ENCODE results near the gene ARL15. TPM values are rescaled to one million over a fixed set of nuclear protein-coding genes. Genes with fewer than 3 reads are reported as not detected.
A peak's percentile ranks its signal among the peaks of the same experiment; 100 is the strongest.
"Not testable (repeated sequence)": the region's sequence is repeated elsewhere in the genome, so short reads cannot be mapped to it uniquely, and the experiment has no call there.

ARL15 gene
- total RNA-seq, result 91.4 TPM
- 25.4 TPM for polyA plus RNA-seq

DNA sequence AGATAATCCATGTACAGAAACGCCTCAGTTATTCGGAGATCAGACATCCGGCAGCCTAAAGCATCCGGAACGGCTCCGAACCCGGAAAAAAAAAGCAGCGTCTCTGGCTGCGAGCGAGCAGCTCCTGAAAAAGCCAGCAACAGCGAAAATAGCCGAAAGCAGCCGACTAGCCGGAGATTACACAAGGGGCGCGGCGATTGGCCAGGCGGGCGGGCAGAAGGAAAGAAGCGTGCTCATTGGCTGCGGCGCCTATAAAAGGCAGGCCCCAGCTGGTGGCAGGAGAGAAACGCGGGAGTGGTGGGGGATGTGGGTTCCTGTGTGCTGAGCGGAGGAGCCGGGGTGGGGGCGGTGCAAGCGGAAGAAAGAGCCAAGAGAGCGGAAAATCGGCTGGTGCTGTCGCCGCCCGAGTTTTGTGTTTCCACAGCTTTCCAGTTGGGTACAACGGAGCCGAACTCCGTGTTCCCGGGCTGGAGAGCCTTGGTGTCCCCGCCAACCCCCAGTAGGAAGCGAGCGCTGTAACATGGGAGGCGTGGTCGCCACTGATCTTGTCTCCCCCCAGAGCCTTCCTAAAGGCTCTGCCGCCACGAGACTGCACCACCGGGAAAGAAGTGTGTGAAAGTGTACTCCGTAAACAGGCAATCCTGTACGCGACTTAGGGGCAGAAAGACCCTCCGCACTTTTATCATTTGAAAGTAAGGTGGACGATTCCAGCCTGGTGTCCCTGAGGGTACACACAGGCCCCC lies at the start of gene ARL15:
Gene ARL15 (minus strand): TSS at position 141 of the 743 bp plus-strand sequence.
- under 1% methylated on average over 50 of the region's 50 CpGs for WGBS

DNA sequence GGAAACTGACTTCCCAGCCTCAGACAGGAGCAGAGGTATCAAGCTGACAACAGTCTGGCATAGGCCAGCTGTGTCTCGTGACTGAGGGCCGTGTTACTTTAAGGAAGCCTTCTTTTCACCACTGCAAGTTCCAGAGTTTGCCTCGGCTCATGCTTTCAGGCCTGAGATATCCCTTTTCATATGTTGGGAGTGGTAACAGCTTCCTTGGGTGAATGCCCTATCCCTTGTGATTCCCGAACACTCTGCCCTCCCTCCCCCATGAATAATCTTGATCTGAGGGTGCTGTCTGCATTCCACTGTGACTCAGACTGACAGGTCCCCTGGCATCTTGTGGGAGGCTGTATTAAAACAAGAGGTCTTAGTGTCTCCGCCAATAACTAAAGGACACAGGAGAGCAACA lies 49.7 kb upstream of the ARL15 start:
- Histone ChIP-seq H3K4me1 (ENCODE audit: insufficient read depth) (no peaks in the 10 kb centered on the region), H3K36me3 (ENCODE audit: insufficient read depth) (no peaks in the 10 kb centered on the region), H3K27ac (ENCODE audit: low read depth) (no peak overlapping the region), H3K4me3 (ENCODE audit: low read depth, low read length) (no peak overlapping the region)
- 46% methylated on average over 5 of the region's 5 CpGs for WGBS
- no peak for DNase-seq (ENCODE audit: extremely low spot score)

More for the DNA sequence above, at the start of gene ARL15:
- Histone ChIP-seq H3K27ac (ENCODE audit: low read depth) (no peak within 1 kb of the TSS), H3K4me3 (ENCODE audit: low read depth, low read length) (peak within 1 kb of the TSS; percentile 84), H3K36me3 (ENCODE audit: insufficient read depth) (no peaks in the 10 kb centered on the region), H3K4me1 (ENCODE audit: insufficient read depth) (no peaks in the 10 kb centered on the region)
- peak; percentile 97 for DNase-seq (ENCODE audit: extremely low spot score)

DNA sequence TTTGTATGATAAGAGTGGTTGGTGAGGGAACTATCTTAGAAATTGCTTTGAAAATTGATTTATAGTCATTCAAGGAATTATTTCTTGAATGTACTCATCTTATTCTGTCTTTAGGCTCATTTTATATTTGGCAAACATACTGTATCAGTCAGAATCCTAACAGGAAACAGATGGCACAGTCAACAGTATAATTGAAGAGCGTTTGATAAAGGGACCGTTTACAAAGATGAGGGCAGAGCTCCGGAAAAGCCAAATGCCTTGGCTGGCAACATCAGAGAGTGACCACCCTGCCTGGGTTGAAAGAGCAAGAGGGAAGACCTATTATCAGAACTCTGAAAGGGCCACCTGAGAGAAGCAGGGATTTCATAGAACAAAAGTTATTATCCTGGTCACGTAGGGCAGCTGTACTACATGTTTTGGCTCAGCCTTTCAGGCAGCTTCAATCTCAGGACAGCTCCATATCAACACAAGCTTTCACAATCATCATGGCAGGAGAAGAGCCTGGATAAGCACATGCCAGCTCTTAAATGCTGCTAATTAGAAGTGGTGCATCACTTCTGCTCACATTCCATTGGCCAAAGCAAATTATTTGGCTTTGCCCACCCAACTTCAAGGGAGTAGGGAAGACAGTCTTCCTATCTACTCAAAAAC lies 47.2 kb upstream of the ARL15 start:
- Histone ChIP-seq H3K4me1 (ENCODE audit: insufficient read depth) (no peaks in the 10 kb centered on the region), H3K36me3 (ENCODE audit: insufficient read depth) (no peaks in the 10 kb centered on the region), H3K27ac (ENCODE audit: low read depth) (no peak overlapping the region), H3K4me3 (ENCODE audit: low read depth, low read length) (no peak overlapping the region)
- DNase-seq (ENCODE audit: extremely low spot score), result no peak
- 16% methylated on average over 4 of the region's 4 CpGs for WGBS

DNA sequence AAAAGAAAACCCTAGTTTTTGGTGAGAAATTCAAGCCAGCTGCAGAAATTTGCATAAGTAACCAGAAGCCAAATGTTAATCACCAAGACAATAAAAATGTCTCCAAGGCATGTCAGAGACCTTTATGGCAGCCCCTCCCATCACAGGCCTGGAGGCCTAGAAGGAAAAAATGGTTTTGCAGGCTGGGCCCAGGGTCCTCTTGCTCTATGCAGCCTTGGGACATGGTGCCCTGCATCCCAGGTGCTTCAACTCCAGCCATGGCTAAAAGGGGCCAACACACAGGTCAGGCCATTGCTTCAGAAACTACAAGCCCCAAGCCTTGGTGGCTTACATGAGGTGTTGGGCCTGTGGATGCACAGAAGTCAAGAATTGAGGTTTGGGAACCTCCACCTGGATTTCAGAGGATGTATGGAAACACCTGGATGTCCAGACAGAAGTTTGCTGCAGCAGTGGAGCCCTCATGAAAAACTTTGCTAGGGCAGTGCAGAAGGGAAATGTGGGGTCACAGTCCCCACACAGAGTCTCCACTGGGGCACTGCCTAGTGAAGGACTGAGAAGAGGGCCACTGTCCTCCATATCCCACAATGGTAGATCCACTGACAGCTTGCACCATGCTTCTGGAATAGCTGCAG lies 43.7 kb upstream of the ARL15 start:
- not testable (repeated sequence) for DNase-seq (ENCODE audit: extremely low spot score); H3K4me1 ChIP-seq (ENCODE audit: insufficient read depth); H3K4me3 ChIP-seq (ENCODE audit: low read depth, low read length); H3K27ac ChIP-seq (ENCODE audit: low read depth); H3K36me3 ChIP-seq (ENCODE audit: insufficient read depth)

DNA sequence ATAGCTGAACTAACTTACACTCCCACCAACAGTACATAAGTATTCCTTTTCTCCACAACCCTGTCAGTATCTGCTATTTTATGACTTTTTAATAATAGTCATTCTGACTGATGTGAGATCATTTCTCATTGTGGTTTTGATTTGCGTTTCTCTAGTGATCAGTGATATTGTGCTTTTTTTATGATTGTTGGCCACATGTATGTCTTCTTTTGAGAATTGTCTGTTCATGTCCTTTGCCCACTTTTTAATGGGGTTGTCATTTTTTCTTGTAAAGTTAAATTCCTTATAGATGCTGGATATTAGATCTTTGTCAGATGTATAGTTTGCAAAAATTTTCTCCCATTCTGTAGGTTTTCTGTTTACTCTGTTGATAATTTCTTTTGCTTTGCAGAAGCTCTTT lies 42.2 kb upstream of the ARL15 start:
- WGBS, result 0% methylated on average over 1 of the region's 1 CpG
- H3K27ac ChIP-seq (ENCODE audit: low read depth); H3K36me3 ChIP-seq (ENCODE audit: insufficient read depth); H3K4me1 ChIP-seq (ENCODE audit: insufficient read depth); H3K4me3 ChIP-seq (ENCODE audit: low read depth, low read length); DNase-seq (ENCODE audit: extremely low spot score): not testable (repeated sequence)

DNA sequence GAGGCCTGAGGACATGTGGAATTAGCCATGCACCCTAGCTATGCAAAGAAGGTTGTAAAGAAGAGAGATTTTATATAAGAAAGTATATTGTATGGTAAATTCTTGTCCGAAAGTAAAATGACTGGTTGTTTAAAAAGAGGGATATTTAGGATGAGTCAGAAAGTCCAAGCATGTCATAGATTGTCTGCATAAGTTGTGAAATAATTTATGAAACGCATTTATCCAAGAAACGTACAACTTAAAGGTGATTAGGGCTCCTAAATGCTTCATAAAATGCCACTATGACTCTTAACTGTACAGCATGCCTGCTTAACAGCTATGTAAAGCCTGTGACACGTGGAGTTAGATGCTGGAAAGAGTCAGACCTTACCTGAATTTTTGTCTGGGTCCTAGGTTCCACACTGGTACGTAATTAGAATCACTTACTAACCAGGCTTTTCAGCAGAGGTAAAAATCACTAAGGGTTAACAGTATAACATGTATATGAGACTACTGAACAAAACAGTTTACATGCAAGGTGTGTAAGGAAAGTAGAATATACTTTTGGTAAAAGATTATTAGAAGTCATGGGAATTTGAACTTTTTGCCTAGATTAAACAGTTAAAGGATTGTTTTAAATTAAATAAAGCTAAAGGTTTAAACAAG lies 37.0 kb upstream of the ARL15 start:
- no peak overlapping the region for H3K4me3 ChIP-seq (ENCODE audit: low read depth, low read length)
- no peaks in the 10 kb centered on the region for H3K36me3 ChIP-seq (ENCODE audit: insufficient read depth)
- H3K4me1 ChIP-seq (ENCODE audit: insufficient read depth), result no peaks in the 10 kb centered on the region
- 74% methylated on average over 5 of the region's 5 CpGs for WGBS
- no peak for DNase-seq (ENCODE audit: extremely low spot score)
- no peak overlapping the region for H3K27ac ChIP-seq (ENCODE audit: low read depth)

DNA sequence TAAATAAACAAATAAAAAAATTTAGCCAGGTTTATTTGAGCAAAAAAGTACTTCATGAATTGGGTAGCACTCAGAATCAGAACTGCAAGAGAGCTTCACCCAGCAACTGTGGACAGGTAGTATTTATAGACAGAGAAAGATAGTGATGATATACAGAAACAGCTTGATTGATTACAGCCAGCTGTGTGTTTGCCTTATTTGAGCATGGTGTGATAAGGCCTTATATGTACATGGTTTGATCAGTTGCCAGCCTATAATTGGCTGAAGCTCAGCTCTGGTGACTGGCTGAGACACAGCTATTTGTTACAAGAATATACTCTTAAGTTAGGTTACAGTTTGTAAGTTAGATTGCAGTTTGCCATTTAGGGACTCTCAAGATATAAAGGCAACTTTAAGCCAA lies 34.3 kb upstream of the ARL15 start:
- H3K36me3 ChIP-seq (ENCODE audit: insufficient read depth), result no peaks in the 10 kb centered on the region
- H3K4me1 ChIP-seq (ENCODE audit: insufficient read depth), result no peaks in the 10 kb centered on the region
- no peak overlapping the region for H3K27ac ChIP-seq (ENCODE audit: low read depth)
- DNase-seq (ENCODE audit: extremely low spot score), result no peak
- no peak overlapping the region for H3K4me3 ChIP-seq (ENCODE audit: low read depth, low read length)

DNA sequence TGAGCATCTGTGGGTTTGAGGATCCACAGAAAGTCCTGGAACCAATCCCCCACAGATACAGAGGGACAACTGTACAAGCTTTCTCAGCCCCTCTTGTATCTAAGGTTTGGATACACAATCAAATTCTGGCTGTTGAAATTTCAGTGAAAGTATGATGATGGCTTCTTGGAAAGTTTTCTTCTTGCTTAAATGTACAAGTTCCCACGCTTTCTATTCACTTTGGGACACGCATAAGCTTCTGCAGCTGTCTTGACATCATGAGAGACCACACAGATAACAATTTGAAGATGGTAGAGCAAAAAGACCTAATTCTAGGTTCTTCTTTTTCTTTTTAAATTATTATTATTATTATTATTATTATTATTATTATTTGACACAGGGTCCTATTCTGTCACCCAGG lies 31.6 kb upstream of the ARL15 start:
- 87% methylated on average over 2 of the region's 2 CpGs for WGBS
- no peaks in the 10 kb centered on the region for H3K4me1 ChIP-seq (ENCODE audit: insufficient read depth)
- DNase-seq (ENCODE audit: extremely low spot score), result no peak
- H3K36me3 ChIP-seq (ENCODE audit: insufficient read depth), result no peaks in the 10 kb centered on the region
- no peak overlapping the region for H3K4me3 ChIP-seq (ENCODE audit: low read depth, low read length)
- no peak overlapping the region for H3K27ac ChIP-seq (ENCODE audit: low read depth)

DNA sequence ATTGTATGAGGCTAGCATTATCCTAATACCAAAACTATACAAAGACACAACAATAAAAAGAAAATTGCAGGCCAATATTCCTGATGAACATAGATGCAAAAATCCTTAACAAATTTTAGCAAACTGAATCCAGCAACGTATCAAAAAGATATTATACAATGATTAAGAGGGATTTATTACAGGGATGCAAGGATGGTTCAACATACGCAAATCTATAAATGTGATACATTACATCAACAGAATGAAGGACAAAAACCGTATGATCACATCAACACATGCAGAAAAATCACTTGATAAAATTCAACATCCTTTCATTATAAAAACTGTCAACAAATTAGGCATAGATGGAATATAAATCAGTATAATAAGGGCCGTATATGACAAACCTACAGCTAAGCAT lies 27.1 kb upstream of the ARL15 start:
- Histone ChIP-seq H3K27ac (ENCODE audit: low read depth) (no peak overlapping the region), H3K4me3 (ENCODE audit: low read depth, low read length) (no peak overlapping the region), H3K4me1 (ENCODE audit: insufficient read depth) (no peaks in the 10 kb centered on the region), H3K36me3 (ENCODE audit: insufficient read depth) (no peaks in the 10 kb centered on the region)
- 61% methylated on average over 4 of the region's 4 CpGs for WGBS
- no peak for DNase-seq (ENCODE audit: extremely low spot score)

DNA sequence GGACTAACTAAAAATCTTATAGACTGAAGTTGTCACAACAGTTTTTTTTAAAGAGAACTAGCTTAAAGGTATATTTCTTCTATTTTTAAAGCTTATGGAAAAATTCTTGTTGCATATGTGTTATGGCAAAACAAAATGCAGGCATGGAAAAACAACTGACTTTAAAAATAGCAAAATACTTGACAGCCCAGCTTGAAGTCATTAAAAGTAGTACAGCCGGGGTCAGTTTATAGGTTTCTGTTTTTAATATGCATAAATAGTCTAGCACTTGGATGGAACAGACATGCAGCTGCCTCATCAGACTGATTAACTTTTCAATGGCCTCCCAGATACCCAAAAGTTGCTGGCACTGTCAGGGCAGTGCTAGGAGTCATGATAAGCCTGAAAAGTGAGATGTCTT lies 22.3 kb upstream of the ARL15 start:
- WGBS, result 19% methylated on average over 1 of the region's 1 CpG
- Histone ChIP-seq H3K4me3 (ENCODE audit: low read depth, low read length) (no peak overlapping the region), H3K36me3 (ENCODE audit: insufficient read depth) (no peaks in the 10 kb centered on the region), H3K27ac (ENCODE audit: low read depth) (no peak overlapping the region), H3K4me1 (ENCODE audit: insufficient read depth) (peaks cover 1% of the 10 kb centered on the region)
- no peak for DNase-seq (ENCODE audit: extremely low spot score)

DNA sequence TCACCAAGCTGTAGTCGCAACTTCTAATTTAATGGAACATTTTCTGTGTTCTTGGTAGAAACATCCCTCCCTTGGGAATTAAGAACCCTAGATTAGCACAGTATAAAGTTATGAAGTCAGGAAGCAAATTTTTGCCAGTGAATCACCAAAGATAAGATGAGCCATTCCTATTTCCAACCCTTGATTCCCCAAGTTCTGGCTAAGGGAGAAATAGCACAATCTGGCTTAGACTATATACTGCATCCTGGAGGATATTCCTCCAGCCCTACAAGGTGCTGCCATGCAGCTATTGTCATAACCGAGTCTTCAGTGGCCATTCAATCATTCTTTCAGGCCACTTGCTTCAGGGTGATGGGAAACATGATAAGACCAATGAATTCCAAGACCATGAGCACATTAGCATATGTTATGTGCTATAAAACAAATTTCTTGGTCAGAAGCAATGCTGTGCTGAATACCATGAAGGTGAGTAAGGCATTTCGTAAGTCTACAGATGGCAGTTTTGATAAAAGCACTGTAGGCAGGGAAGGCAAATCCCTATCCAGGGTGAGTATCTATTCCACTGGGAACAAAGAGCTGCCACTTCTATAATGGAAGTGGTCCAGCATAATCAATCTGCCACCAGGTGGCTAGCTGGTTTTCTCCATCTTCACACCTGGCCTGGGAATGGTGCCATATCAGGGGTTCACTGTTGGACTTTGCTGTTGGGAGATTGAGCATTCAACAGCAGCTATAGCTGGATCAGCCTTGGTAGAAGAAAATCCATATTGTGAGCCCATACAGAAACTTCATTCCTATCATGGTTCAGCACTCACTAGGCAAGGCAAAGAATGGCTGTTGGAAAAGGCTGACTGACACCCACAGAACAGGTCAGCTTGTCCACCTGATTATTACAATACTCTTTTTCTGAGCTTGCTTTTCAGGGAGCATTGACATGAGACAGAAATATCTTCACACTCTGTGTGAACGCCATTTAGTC lies 19.6 kb upstream of the ARL15 start:
- 78% methylated on average over 4 of the region's 4 CpGs for WGBS
- H3K4me1 ChIP-seq (ENCODE audit: insufficient read depth), result peaks cover 1% of the 10 kb centered on the region
- H3K4me3 ChIP-seq (ENCODE audit: low read depth, low read length), result no peak overlapping the region
- H3K27ac ChIP-seq (ENCODE audit: low read depth), result no peak overlapping the region
- no peaks in the 10 kb centered on the region for H3K36me3 ChIP-seq (ENCODE audit: insufficient read depth)
- no peak for DNase-seq (ENCODE audit: extremely low spot score)

DNA sequence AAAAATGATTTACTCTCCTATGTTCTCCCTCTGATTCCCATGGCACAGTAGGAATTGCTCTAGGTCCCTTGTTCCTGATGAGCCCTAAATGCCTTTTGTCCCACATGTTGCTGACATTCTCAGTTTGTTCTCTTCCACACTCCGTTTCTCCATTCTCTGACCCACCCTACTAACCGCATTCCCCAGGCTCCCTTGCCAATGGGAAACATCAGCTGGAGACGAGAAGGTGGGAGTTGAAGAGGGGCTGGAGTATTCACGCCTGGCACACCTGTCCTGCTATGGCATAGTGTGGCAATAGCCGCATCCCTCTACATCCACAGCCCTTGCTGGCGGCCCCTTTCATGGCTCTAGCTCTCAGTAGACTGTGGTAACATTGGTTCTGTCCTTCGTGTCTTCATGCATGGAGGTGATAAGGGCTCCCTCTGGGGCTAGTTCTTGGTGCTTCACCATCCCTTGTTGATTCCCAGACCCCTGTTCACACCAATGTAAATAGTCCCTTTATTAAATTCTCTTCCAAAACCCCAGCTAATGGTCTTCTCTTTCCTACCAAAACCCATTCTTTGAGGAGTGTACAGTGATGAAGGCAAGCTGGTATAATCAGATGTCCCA lies 16.4 kb upstream of the ARL15 start:
- Histone ChIP-seq H3K27ac (ENCODE audit: low read depth) (no peak overlapping the region), H3K36me3 (ENCODE audit: insufficient read depth) (no peaks in the 10 kb centered on the region), H3K4me1 (ENCODE audit: insufficient read depth) (peaks cover 1% of the 10 kb centered on the region), H3K4me3 (ENCODE audit: low read depth, low read length) (no peak overlapping the region)
- DNase-seq (ENCODE audit: extremely low spot score), result no peak
- 94% methylated on average over 7 of the region's 7 CpGs for WGBS
